Ascending aorta (tissue), 2 donors: ENCODE results near the gene POLR3C. TPM values are rescaled to one million over a fixed set of nuclear protein-coding genes. Genes with fewer than 3 reads are reported as not detected.
"Not testable (repeated sequence)": the region's sequence is repeated elsewhere in the genome, so short reads cannot be mapped to it uniquely, and the experiment has no call there.

ENCODE experiments used
- DNase-seq, 2 donors: peaks; one replicate each; pipeline ENCODE4 v3.0.0-alpha.2; 2019; ENCODE audit warnings: low spot score in 2 of 2
- H3K27ac ChIP-seq, 2 donors: fragments of 200-600 bp; sonication (generic); one replicate each; pipeline ENCODE4 v1.5.1; 2016 to 2017; ENCODE audit warnings: mild to moderate bottlenecking in 1 of 2
- H3K27me3 ChIP-seq: fragments of 200-600 bp; sonication (generic); one replicate; pipeline ENCODE4 v1.5.1; 2017
- H3K36me3 ChIP-seq, 2 donors: fragments of 200-600 bp; sonication (generic); one replicate each; pipeline ENCODE4 v1.5.1; 2016
- H3K4me1 ChIP-seq, 2 donors: fragments of 200-600 bp; sonication (generic); one replicate each; pipeline ENCODE4 v1.5.1; 2016 to 2017; ENCODE audit warnings: mild to moderate bottlenecking in 1 of 2
- H3K4me3 ChIP-seq, 2 donors: fragments of 200-600 bp; sonication (generic); one replicate each; pipeline ENCODE4 v1.5.1; 2016 to 2017; ENCODE audit warnings: mild to moderate bottlenecking in 1 of 2
- H3K9me3 ChIP-seq, 2 donors: fragments of 200-600 bp; sonication (generic); one replicate each; pipeline ENCODE4 v1.5.1; 2016
- intact Hi-C: fragments of 100-400 bp; cut with DNase I; formaldehyde crosslinking; loops from one replicate; pipeline ENCODE4 v1.15.1; 2023
- total RNA-seq: library from RNA; depleted of rRNA; stranded (reverse); fragments of >200 nt; gene quantifications from one replicate; pipeline ENCODE4 v1.1.0, GENCODE V29; 2016
- TF ChIP-seq, protein P1 (sequence below), 3 experiments: fragments of 200-600 bp in 2 of 3; fragments of 450-650 bp in 1 of 3; sonication (generic) in 2 of 3; IDR thresholded peaks; one replicate each; pipeline ENCODE4 v1.5.1; 2016 to 2019; ENCODE audit warnings: antibody characterized with exemption in 3 of 3, mild to moderate bottlenecking in 1 of 3, moderate library complexity in 1 of 3

Gene POLR3C
- total RNA-seq, 1 donor from 2014 or later, result 18.9 TPM

DNA sequence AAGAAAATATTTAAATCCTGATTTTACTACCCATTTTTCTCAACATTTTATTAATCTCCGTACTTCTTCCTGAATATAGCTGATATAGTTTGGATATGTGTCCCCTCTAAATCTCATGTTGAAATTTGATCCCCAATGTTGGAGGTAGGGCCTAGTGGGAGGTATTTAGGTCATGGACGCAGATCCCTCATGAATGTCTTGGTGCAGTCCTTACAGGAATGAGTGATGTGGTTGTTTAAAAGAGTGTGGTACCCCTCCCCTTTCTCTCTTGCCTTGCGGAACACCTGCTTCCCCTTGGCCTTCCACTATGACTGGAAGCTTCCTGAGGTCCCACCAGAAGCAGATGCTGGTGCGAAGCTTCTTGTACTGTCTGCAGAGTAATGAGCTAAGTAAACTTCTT, 17.6 kb upstream of the POLR3C start:
- no peaks in the 10 kb centered on the region for H3K27me3 ChIP-seq
- no peak for DNase-seq
- TF ChIP-seq, protein P1, sequence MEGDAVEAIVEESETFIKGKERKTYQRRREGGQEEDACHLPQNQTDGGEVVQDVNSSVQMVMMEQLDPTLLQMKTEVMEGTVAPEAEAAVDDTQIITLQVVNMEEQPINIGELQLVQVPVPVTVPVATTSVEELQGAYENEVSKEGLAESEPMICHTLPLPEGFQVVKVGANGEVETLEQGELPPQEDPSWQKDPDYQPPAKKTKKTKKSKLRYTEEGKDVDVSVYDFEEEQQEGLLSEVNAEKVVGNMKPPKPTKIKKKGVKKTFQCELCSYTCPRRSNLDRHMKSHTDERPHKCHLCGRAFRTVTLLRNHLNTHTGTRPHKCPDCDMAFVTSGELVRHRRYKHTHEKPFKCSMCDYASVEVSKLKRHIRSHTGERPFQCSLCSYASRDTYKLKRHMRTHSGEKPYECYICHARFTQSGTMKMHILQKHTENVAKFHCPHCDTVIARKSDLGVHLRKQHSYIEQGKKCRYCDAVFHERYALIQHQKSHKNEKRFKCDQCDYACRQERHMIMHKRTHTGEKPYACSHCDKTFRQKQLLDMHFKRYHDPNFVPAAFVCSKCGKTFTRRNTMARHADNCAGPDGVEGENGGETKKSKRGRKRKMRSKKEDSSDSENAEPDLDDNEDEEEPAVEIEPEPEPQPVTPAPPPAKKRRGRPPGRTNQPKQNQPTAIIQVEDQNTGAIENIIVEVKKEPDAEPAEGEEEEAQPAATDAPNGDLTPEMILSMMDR (IDR thresholded peaks at IDR 0.05), result no peak
- H3K4me3 ChIP-seq, result no peak overlapping the region
- H3K4me1 ChIP-seq, result peaks cover 0 to 12% of the 10 kb centered on the region in 2 donors
- H3K36me3 ChIP-seq, result no peaks in the 10 kb centered on the region
- H3K9me3 ChIP-seq, result no peaks in the 10 kb centered on the region
- intact Hi-C loops, result no loop called here
- H3K27ac ChIP-seq, result no peak overlapping the region

DNA sequence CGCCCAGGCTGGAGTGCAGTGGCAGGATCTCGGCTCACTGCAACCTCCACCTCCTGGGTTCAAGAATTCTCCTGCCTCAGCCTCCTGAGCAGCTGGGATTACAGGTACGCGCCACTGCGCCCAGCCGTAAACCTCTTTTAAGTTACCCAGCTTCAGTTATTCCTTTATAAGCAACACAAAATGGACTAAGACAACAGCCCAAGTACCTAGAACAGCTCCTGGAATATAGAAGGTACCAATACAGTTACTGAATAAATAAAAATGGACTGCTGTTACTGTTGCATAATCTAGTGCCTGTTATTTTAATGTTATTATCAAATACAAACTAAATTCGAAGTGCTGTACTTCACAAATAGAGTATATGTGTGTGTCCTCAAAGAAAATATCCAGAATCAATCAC, 17.2 kb upstream of the POLR3C start:
- peaks cover 0 to 12% of the 10 kb centered on the region in 2 donors for H3K4me1 ChIP-seq
- intact Hi-C loops, result no loop called here
- no peaks in the 10 kb centered on the region for H3K36me3 ChIP-seq
- TF ChIP-seq, protein P1 (IDR thresholded peaks at IDR 0.05), result no peak
- H3K9me3 ChIP-seq, result no peaks in the 10 kb centered on the region
- H3K4me3 ChIP-seq, result no peak overlapping the region
- no peak for DNase-seq
- H3K27me3 ChIP-seq, result no peaks in the 10 kb centered on the region
- H3K27ac ChIP-seq, result no peak overlapping the region

- intact Hi-C loops, result not testable (repeated sequence)
These were observed 10.8 kb upstream of the POLR3C start for GRCh38 chr1:145812977-145813810.

GRCh38 chr1:145818095-145818494, 5.9 kb upstream of the POLR3C start:
- H3K9me3 ChIP-seq, H3K4me3 ChIP-seq, H3K36me3 ChIP-seq, DNase-seq, intact Hi-C loops, H3K27me3 ChIP-seq, H3K27ac ChIP-seq, H3K4me1 ChIP-seq: not testable (repeated sequence)

More at GRCh38 chr1:145812977-145813810, 10.8 kb upstream of the POLR3C start:
- H3K9me3 ChIP-seq, H3K27ac ChIP-seq, DNase-seq, H3K27me3 ChIP-seq, H3K36me3 ChIP-seq, H3K4me3 ChIP-seq, H3K4me1 ChIP-seq: not testable (repeated sequence)

DNA sequence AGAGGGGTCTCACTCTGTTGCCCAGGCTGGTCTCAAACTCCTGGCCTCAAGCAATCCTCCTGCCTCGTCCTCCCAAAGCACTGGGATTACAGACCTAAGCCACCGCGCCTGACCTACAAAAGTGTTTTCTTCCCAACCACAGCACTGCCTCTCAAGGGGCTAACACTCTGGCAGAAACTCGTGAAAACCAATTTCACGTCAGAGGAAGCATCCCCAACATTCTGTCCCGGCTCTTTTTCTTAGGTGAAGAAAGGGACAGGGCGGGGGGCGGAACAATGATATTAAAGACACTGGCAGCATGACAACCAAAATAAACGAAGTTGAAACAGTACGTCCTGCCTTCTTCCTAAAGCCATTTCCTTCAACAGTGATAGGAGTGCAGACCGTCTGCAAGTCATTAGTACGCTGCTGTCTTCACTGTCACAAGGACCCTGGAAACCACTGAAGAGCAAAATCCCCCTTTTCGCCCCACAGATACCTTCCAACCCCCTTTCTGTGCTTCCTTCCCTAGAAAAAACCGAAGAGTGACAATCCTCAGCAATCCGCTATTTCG, 1.1 kb upstream of the POLR3C start:
- intact Hi-C loops, result loop anchor here (5.0 kb wide), 1 partner anchor 41 kb away; no protein-coding TSS in a partner anchor
- Histone ChIP-seq H3K36me3 (peaks cover 15 to 19% of the 10 kb centered on the region in 2 donors), H3K4me1 (peaks cover 0 to 17% of the 10 kb centered on the region in 2 donors)
- H3K9me3 ChIP-seq, DNase-seq, H3K4me3 ChIP-seq, H3K27ac ChIP-seq, H3K27me3 ChIP-seq: not testable (repeated sequence)

GRCh38 chr1:145824499-145824842, 471 bp downstream of the POLR3C start:
- peaks cover 30 to 35% of the 10 kb centered on the region in 2 donors for H3K36me3 ChIP-seq
- H3K27ac ChIP-seq, result peak overlapping the region; percentile 95 to 96
- H3K4me1 ChIP-seq, result peaks cover 0 to 17% of the 10 kb centered on the region in 2 donors
- intact Hi-C loops, result loop anchor here (5.0 kb wide), 1 partner anchor 42 kb away; no protein-coding TSS in a partner anchor
- TF ChIP-seq, protein P1 (IDR thresholded peaks at IDR 0.05), result no peak
- H3K4me3 ChIP-seq, result peak overlapping the region; percentile 84 to 89
- DNase-seq, result no peak
- H3K9me3 ChIP-seq, result no peaks in the 10 kb centered on the region
- H3K27me3 ChIP-seq, result no peaks in the 10 kb centered on the region

GRCh38 chr1:145826030-145826429, 2.0 kb downstream of the POLR3C start:
- DNase-seq, result no peak
- H3K36me3 ChIP-seq, result peaks cover 46 to 51% of the 10 kb centered on the region in 2 donors
- intact Hi-C loops, result no loop called here
- no peaks in the 10 kb centered on the region for H3K27me3 ChIP-seq
- no peaks in the 10 kb centered on the region for H3K9me3 ChIP-seq
- TF ChIP-seq, protein P1 (IDR thresholded peaks at IDR 0.05), result no peak
- H3K4me3 ChIP-seq, result no peak overlapping the region
- H3K4me1 ChIP-seq, result peaks cover 0 to 17% of the 10 kb centered on the region in 2 donors
- H3K27ac ChIP-seq, result no peak overlapping the region
